ENCODE data around the gene ANK3.

The ANK3 gene

DNA sequence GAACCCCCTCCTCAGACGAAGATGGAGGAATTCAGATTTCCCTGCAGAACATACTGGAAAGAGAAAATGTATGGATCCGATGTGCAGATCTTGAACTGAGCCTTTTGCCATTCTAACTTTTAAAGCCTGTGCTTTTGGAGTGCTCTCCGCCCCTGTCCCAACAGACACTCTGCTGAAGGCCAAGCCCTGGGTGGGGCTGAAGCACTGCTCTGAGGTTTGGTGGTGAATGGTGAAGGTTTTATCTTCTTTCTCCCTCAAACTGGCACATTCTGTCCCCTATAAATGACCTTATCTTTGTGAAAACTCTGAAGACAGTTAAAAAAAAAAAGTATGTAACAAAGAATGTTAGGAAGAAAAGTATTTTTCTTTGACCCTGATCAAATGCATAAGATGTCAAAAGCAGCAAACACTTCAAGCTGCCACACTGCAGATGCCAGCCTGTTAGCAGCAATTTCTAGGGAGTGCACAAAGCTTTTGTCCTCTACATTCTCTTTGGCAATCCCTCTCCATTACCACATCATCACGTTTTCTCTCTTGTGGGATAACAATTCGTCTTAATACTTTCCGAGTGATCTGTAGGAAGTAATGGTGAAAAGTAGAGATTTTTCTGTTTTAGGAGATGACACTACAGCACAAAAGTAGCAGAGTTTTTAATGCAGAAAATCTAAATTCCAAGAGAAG lies 346.0 kb downstream of the ANK3 start:
- no peak for TF ChIP-seq FOXP2 (optimal IDR thresholded peaks at IDR 0.05; ENCODE audit: borderline replicate concordance, extremely low read depth, extremely low read length, insufficient read depth)
- TF ChIP-seq, protein P1, sequence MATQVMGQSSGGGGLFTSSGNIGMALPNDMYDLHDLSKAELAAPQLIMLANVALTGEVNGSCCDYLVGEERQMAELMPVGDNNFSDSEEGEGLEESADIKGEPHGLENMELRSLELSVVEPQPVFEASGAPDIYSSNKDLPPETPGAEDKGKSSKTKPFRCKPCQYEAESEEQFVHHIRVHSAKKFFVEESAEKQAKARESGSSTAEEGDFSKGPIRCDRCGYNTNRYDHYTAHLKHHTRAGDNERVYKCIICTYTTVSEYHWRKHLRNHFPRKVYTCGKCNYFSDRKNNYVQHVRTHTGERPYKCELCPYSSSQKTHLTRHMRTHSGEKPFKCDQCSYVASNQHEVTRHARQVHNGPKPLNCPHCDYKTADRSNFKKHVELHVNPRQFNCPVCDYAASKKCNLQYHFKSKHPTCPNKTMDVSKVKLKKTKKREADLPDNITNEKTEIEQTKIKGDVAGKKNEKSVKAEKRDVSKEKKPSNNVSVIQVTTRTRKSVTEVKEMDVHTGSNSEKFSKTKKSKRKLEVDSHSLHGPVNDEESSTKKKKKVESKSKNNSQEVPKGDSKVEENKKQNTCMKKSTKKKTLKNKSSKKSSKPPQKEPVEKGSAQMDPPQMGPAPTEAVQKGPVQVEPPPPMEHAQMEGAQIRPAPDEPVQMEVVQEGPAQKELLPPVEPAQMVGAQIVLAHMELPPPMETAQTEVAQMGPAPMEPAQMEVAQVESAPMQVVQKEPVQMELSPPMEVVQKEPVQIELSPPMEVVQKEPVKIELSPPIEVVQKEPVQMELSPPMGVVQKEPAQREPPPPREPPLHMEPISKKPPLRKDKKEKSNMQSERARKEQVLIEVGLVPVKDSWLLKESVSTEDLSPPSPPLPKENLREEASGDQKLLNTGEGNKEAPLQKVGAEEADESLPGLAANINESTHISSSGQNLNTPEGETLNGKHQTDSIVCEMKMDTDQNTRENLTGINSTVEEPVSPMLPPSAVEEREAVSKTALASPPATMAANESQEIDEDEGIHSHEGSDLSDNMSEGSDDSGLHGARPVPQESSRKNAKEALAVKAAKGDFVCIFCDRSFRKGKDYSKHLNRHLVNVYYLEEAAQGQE (IDR thresholded peaks at IDR 0.05; ENCODE audit: insufficient read depth in 1 of 2, low read depth in 2 of 2, low read length in 2 of 2), result no peak
- TF ChIP-seq SIN3A (IDR thresholded peaks at IDR 0.05; ENCODE audit: borderline replicate concordance, insufficient read depth, low read length), result no peak
- no peak for TF ChIP-seq TAF1 (IDR thresholded peaks at IDR 0.05; ENCODE audit: borderline replicate concordance, insufficient read depth, low read length)
- no peak for TF ChIP-seq POLR2AphosphoS5 (IDR thresholded peaks at IDR 0.05; ENCODE audit: low read depth, low read length)

DNA sequence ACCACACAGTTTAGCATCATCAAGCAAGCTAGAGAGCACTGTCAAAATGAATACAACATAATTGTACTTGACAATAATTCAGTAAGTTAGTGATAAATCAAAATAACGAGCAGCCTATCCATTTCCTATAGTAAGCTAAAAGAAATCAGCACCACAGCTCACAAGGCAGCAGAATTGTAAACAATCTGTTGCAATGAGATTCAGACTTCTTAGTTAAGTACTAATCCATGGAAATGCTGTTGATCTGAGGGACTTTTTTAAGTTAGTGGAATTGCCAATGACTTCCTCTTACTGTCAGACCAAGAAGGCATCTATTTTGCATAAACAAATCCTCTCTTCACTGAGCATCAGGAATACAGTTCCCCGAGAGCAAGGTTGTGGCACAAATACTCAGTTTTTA lies 346.8 kb downstream of the ANK3 start:
- TF ChIP-seq SIN3A (IDR thresholded peaks at IDR 0.05; ENCODE audit: borderline replicate concordance, insufficient read depth, low read length) (no peak), TAF1 (IDR thresholded peaks at IDR 0.05; ENCODE audit: borderline replicate concordance, insufficient read depth, low read length) (no peak), POLR2AphosphoS5 (IDR thresholded peaks at IDR 0.05; ENCODE audit: low read depth, low read length) (no peak), FOXP2 (optimal IDR thresholded peaks at IDR 0.05; ENCODE audit: borderline replicate concordance, extremely low read depth, extremely low read length, insufficient read depth) (no peak)
- TF ChIP-seq, protein P1 (IDR thresholded peaks at IDR 0.05; ENCODE audit: insufficient read depth in 1 of 2, low read depth in 2 of 2, low read length in 2 of 2), result no peak

DNA sequence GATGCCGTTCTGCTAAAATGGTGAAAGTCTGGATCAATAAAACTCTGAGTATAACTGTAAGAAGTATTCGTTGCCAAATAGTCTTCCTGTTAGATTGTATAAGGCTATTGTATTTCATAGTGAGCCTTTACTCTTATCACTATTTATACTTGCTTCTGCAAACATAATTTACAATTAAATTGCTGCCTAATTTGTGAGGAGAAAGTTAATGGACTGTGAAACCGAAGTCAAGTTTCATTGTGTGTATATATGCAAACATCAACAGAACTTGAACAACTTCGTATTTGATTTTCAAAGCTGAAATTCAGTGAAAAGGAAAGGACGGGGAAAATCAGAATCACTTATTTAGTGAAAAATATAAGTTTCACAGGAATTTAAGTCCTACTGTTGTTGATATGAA lies 347.4 kb downstream of the ANK3 start:
- no peak for TF ChIP-seq SIN3A (IDR thresholded peaks at IDR 0.05; ENCODE audit: borderline replicate concordance, insufficient read depth, low read length)
- no peak for TF ChIP-seq FOXP2 (optimal IDR thresholded peaks at IDR 0.05; ENCODE audit: borderline replicate concordance, extremely low read depth, extremely low read length, insufficient read depth)
- no peak for TF ChIP-seq TAF1 (IDR thresholded peaks at IDR 0.05; ENCODE audit: borderline replicate concordance, insufficient read depth, low read length)
- no peak for TF ChIP-seq POLR2AphosphoS5 (IDR thresholded peaks at IDR 0.05; ENCODE audit: low read depth, low read length)
- TF ChIP-seq, protein P1 (IDR thresholded peaks at IDR 0.05; ENCODE audit: insufficient read depth in 1 of 2, low read depth in 2 of 2, low read length in 2 of 2), result no peak

DNA sequence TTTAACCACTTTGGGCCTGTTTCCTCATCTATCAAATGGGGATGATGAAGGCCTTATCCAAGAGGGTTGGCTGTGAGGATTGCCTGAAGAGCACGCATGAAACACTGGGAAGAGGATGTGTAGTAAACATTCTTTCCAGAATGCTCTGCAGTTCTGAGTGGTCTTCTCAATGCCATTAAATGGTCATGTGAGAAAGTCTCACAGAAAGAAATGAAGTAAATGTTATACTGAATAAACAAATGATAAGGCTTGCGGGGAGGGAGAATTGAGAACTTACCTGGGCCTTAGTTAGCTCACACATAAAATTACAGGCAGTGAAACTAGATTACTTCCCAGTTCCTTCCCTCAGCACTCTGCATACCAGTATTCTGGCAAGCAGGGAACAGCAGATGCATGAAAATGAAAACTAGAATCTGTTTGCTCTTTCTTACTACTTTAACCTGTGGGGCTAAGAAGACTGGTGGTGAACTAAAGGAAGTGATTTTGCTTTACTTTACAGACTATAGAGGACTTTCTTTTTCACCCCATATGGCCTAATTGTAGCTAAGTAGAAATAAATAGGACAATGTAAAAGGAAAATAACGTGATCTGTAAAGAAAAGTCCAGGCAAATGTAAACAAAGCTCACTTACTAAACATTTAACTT lies 348.1 kb downstream of the ANK3 start:
- TF ChIP-seq, protein P1 (IDR thresholded peaks at IDR 0.05; ENCODE audit: insufficient read depth in 1 of 2, low read depth in 2 of 2, low read length in 2 of 2), result no peak
- TF ChIP-seq TAF1 (IDR thresholded peaks at IDR 0.05; ENCODE audit: borderline replicate concordance, insufficient read depth, low read length) (no peak), SIN3A (IDR thresholded peaks at IDR 0.05; ENCODE audit: borderline replicate concordance, insufficient read depth, low read length) (no peak), FOXP2 (optimal IDR thresholded peaks at IDR 0.05; ENCODE audit: borderline replicate concordance, extremely low read depth, extremely low read length, insufficient read depth) (no peak), POLR2AphosphoS5 (IDR thresholded peaks at IDR 0.05; ENCODE audit: low read depth, low read length) (no peak)
